SK-N-SH (cell line): ENCODE results near the gene ARHGEF26. TPM values are rescaled to one million over a fixed set of nuclear protein-coding genes. Genes with fewer than 3 reads are reported as not detected.

Experiments used
- CTCF ChIA-PET: fragments of 300-600, 350-600 bp; formaldehyde crosslinking; extraction: SDS; loops from one replicate; lab custom pipeline; 2021; lab: Yijun Ruan, JAX
- POLR2A ChIA-PET: fragments of 350-600 bp; sonication (Branson Sonifier 250); formaldehyde crosslinking; extraction: SDS; loops from one replicate; lab custom pipeline; 2020; ENCODE audit warnings: antibody characterized with exemption, inconsistent platforms; lab: Yijun Ruan, JAX
- DNase-seq: peaks from one replicate; pipeline ENCODE4 v3.0.0; 2012
- H2AFZ ChIP-seq: fragments of 200-600 bp; sonication (generic); 2 replicates; pipeline ENCODE4 v1.8.1; 2016; ENCODE audit warnings: antibody characterized with exemption, mild to moderate bottlenecking, low read depth
- H3F3A ChIP-seq: fragments of 200-600 bp; sonication (generic); replicated peaks from 2 replicates; pipeline ENCODE3; 2016; ENCODE audit warnings: antibody characterized with exemption, mild to moderate bottlenecking; ENCODE audit not compliant: insufficient read depth
- H3K27ac ChIP-seq, 2 experiments: fragments of 200-500 bp in 1 of 2; fragments of 200-600 bp in 1 of 2; sonication (Bioruptor generic) in 1 of 2; sonication (generic), shearing (Covaris generic) in 1 of 2; 2 replicates each; pipeline versions ENCODE4 v1.5.1 to v1.6.1; 2014 to 2016; ENCODE audit warnings: low read depth in 2 of 2, inconsistent platforms in 1 of 2, low read length in 1 of 2, mild to moderate bottlenecking in 1 of 2, mixed read lengths in 1 of 2
- H3K27me3 ChIP-seq: fragments of 200-600 bp; sonication (generic), shearing (Covaris generic); 2 replicates; pipeline ENCODE4 v1.6.1; 2016; ENCODE audit warnings: mixed run types; ENCODE audit not compliant: insufficient read depth
- H3K36me3 ChIP-seq, 2 experiments: fragments of 200-500 bp in 1 of 2; fragments of 200-600 bp in 1 of 2; sonication (Bioruptor generic) in 1 of 2; sonication (generic) in 1 of 2; replicated peaks in 1 of 2; 2 replicates each; pipeline versions ENCODE3 to v1.5.1; 2014 to 2016; ENCODE audit warnings: low read length in 1 of 2, mild to moderate bottlenecking in 1 of 2; ENCODE audit not compliant: insufficient read depth in 2 of 2, control insufficient read depth in 1 of 2
- H3K4me1 ChIP-seq, 2 experiments: fragments of 200-500 bp in 1 of 2; fragments of 200-600 bp in 1 of 2; sonication (Bioruptor generic) in 1 of 2; sonication (generic), shearing (Covaris generic) in 1 of 2; 2 replicates each; pipeline versions ENCODE4 v1.5.1 to v1.6.1; 2014 to 2016; ENCODE audit warnings: low read depth in 1 of 2, low read length in 1 of 2, mixed run types in 1 of 2; ENCODE audit not compliant: insufficient read depth in 2 of 2, control insufficient read depth in 1 of 2
- H3K4me2 ChIP-seq: fragments of 200-600 bp; sonication (generic), shearing (Covaris generic); 2 replicates; pipeline ENCODE4 v1.6.1; 2017; ENCODE audit warnings: mixed run types
- H3K4me3 ChIP-seq, 2 experiments: fragments of 200-500 bp in 1 of 2; fragments of 200-600 bp in 1 of 2; sonication (Bioruptor generic) in 1 of 2; sonication (generic), shearing (Covaris generic) in 1 of 2; 2 replicates each; pipeline versions ENCODE4 v1.5.1 to v1.8.1; 2014 to 2016; ENCODE audit warnings: low read depth in 2 of 2, inconsistent platforms in 1 of 2, low read length in 1 of 2, mild to moderate bottlenecking in 1 of 2, mixed read lengths in 1 of 2, moderate library complexity in 1 of 2
- H3K79me2 ChIP-seq: fragments of 200-600 bp; sonication (generic); 2 replicates; pipeline ENCODE4 v1.8.1; 2017; ENCODE audit warnings: mild to moderate bottlenecking; ENCODE audit not compliant: insufficient read depth
- H3K9ac ChIP-seq: fragments of 200-600 bp; sonication (generic); 2 replicates; pipeline ENCODE4 v1.6.1; 2017; ENCODE audit warnings: mixed run types
- H3K9me2 ChIP-seq: fragments of 200-600 bp; sonication (generic); 2 replicates; pipeline ENCODE4 v1.6.1; 2017; ENCODE audit warnings: mixed run types
- H3K9me3 ChIP-seq: fragments of 200-600 bp; sonication (generic); 2 replicates; pipeline ENCODE4 v1.6.1; 2017; ENCODE audit warnings: mixed run types, mild to moderate bottlenecking, moderate library complexity
- H4K20me1 ChIP-seq: fragments of 200-600 bp; sonication (generic); 2 replicates; pipeline ENCODE4 v1.6.1; 2017; ENCODE audit warnings: mild to moderate bottlenecking, mixed run types; ENCODE audit not compliant: insufficient read depth
- CHD2 ChIP-seq: fragments of 150-350 bp; IDR thresholded peaks from 2 replicates; pipeline ENCODE4 v1.6.1; 2018; ENCODE audit warnings: low read length; ENCODE audit not compliant: partially characterized antibody
- CTCF ChIP-seq: fragments of 200-600 bp; sonication (generic); IDR thresholded peaks from 2 replicates; pipeline ENCODE4 v1.6.1; 2017; ENCODE audit warnings: antibody characterized with exemption, mild to moderate bottlenecking, moderate library complexity
- ELF1 ChIP-seq: IDR thresholded peaks from 2 replicates; pipeline ENCODE4 v1.4.0; 2012
- EP300 ChIP-seq, 2 experiments: IDR thresholded peaks; 2 replicates each; pipeline versions ENCODE4 v1.4.0 to v1.6.1; 2012; ENCODE audit warnings: borderline replicate concordance in 1 of 2, low read depth in 1 of 2, low read length in 1 of 2
- FOXJ3 ChIP-seq: sonication (generic); formaldehyde crosslinking; IDR thresholded peaks from 2 replicates; pipeline ENCODE4 v1.5.1; 2020; ENCODE audit warnings: mild to moderate bottlenecking, missing genetic modification reagents
- GABPA ChIP-seq: IDR thresholded peaks from 2 replicates; pipeline ENCODE4 v1.4.0; 2012; ENCODE audit warnings: low read depth, mild to moderate bottlenecking
- JUND ChIP-seq: IDR thresholded peaks from 2 replicates; pipeline ENCODE4 v1.4.0; 2012
- MAX ChIP-seq: IDR thresholded peaks from 2 replicates; pipeline ENCODE4 v1.4.0; 2012; ENCODE audit warnings: low read depth
- MEF2A ChIP-seq: IDR thresholded peaks from 2 replicates; pipeline ENCODE4 v1.4.0; 2012; ENCODE audit warnings: low read depth, borderline replicate concordance
- MXI1 ChIP-seq: IDR thresholded peaks from 2 replicates; pipeline ENCODE4 v1.6.1; 2012; ENCODE audit warnings: mild to moderate bottlenecking, low read depth, low read length, improper control_type of control experiment
- NRF1 ChIP-seq: IDR thresholded peaks from 2 replicates; pipeline ENCODE4 v1.6.1; 2012; ENCODE audit warnings: low read depth, mild to moderate bottlenecking, low read length
- RAD21 ChIP-seq: IDR thresholded peaks from 2 replicates; pipeline ENCODE4 v1.6.1; 2012; ENCODE audit warnings: mild to moderate bottlenecking, low read length
- RCOR1 ChIP-seq: fragments of 150-350 bp; IDR thresholded peaks from 2 replicates; pipeline ENCODE4 v1.6.1; 2017; ENCODE audit warnings: antibody characterized with exemption, low read length
- RXRA ChIP-seq: IDR thresholded peaks from 2 replicates; pipeline ENCODE4 v1.4.0; 2012; ENCODE audit warnings: low read depth, mild to moderate bottlenecking, borderline replicate concordance
- SIN3A ChIP-seq: IDR thresholded peaks from 2 replicates; pipeline ENCODE4 v1.6.1; 2012; ENCODE audit warnings: low read depth, mild to moderate bottlenecking, low read length, moderate library complexity, borderline replicate concordance
- SMC3 ChIP-seq: IDR thresholded peaks from 2 replicates; pipeline ENCODE4 v1.6.1; 2012; ENCODE audit warnings: low read depth, low read length, improper control_type of control experiment
- TAF1 ChIP-seq: IDR thresholded peaks from 2 replicates; pipeline ENCODE4 v1.6.1; 2012; ENCODE audit warnings: low read depth, mild to moderate bottlenecking, low read length, moderate library complexity, borderline replicate concordance
- TEAD4 ChIP-seq: IDR thresholded peaks from 2 replicates; pipeline ENCODE4 v1.4.0; 2012; ENCODE audit warnings: mild to moderate bottlenecking, borderline replicate concordance; ENCODE audit not compliant: insufficient read depth
- WGBS: methylation state at CpG from one replicate; pipeline ENCODE4 v1.1.6; 2017; ENCODE audit warnings: low lambda C conversion rate; 5-methylcytosine and 5-hydroxymethylcytosine counted together
- polyA plus RNA-seq, 3 experiments: library from polyadenylated mRNA; depleted of rRNA; stranded (reverse); fragments of >200 nt; gene quantifications; 2 replicates each; pipeline ENCODE4 v1.2.3, GENCODE V29; 2012
- TF ChIP-seq, protein P1 (sequence below): fragments of 150-350 bp; IDR thresholded peaks from 2 replicates; pipeline ENCODE4 v1.6.1; 2016; ENCODE audit warnings: mild to moderate bottlenecking, low read depth, low read length
- TF ChIP-seq, protein P2 (sequence below): IDR thresholded peaks from 2 replicates; pipeline ENCODE4 v1.4.0; 2012; ENCODE audit warnings: low read depth, borderline replicate concordance
- TF ChIP-seq, protein P3 (sequence below): IDR thresholded peaks from 2 replicates; pipeline ENCODE4 v1.4.0; 2012; ENCODE audit warnings: low read depth, borderline replicate concordance

The ARHGEF26 gene
- polyA plus RNA-seq, 1 of the 3 experiments (the other 2 are of a cell fraction), result 1.2 TPM

GRCh38 chr3:154188437-154188836, 67.2 kb downstream of the ARHGEF26 start:
- POLR2A ChIA-PET, result no interaction called here
- 76% methylated on average over 3 of the region's 3 CpGs for WGBS
- no peak overlapping the region for H3K9ac ChIP-seq
- no peaks in the 10 kb centered on the region for H3F3A ChIP-seq
- CTCF ChIA-PET, result no interaction called here
- H3K9me2 ChIP-seq, result no peaks in the 10 kb centered on the region
- H3K36me3 ChIP-seq, result no peaks in the 10 kb centered on the region
- no peaks in the 10 kb centered on the region for H4K20me1 ChIP-seq
- no peak overlapping the region for H3K4me3 ChIP-seq
- H3K4me1 ChIP-seq, result peaks cover 0 to 2% of the 10 kb centered on the region in 2 experiments; a peak in 2 of 4 replicates
- no peak for TF ChIP-seq RAD21
- no peak for TF ChIP-seq JUND
- TF ChIP-seq, protein P1, sequence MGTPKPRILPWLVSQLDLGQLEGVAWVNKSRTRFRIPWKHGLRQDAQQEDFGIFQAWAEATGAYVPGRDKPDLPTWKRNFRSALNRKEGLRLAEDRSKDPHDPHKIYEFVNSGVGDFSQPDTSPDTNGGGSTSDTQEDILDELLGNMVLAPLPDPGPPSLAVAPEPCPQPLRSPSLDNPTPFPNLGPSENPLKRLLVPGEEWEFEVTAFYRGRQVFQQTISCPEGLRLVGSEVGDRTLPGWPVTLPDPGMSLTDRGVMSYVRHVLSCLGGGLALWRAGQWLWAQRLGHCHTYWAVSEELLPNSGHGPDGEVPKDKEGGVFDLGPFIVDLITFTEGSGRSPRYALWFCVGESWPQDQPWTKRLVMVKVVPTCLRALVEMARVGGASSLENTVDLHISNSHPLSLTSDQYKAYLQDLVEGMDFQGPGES, result no peak
- TF ChIP-seq, protein P2, sequence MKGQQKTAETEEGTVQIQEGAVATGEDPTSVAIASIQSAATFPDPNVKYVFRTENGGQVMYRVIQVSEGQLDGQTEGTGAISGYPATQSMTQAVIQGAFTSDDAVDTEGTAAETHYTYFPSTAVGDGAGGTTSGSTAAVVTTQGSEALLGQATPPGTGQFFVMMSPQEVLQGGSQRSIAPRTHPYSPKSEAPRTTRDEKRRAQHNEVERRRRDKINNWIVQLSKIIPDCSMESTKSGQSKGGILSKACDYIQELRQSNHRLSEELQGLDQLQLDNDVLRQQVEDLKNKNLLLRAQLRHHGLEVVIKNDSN, result no peak
- no peak for TF ChIP-seq MAX
- no peak for TF ChIP-seq GABPA
- no peak for TF ChIP-seq RCOR1
- TF ChIP-seq FOXJ3, result no peak
- TF ChIP-seq CTCF, result no peak
- TF ChIP-seq, all 33 proteins: peak for 0
- Histone ChIP-seq H2AFZ (no peak overlapping the region), H3K4me2 (no peak overlapping the region), H3K27me3 (no peaks in the 10 kb centered on the region), H3K79me2 (no peaks in the 10 kb centered on the region), H3K27ac (no peak overlapping the region), H3K9me3 (no peaks in the 10 kb centered on the region)
- no peak for DNase-seq

DNA sequence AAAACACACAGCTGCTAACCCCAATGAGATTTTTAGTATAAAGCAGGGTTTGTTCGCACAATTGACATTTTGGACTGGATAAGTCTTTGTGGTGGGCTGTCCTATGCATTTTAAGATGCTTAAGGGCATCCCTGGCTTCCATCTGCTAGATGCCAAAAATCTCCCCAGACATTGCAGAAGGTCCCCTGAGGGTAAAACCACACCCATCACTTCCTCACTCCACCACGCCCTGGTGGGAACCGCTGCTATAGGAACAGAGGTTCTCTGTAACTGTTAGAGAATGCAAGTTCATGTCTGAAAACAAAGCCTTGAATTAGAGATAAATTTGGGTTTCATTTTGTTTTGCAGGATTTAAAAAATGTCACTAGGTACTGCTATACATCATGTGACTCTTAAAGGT, 67.7 kb downstream of the ARHGEF26 start:
- WGBS, result 74% methylated on average over 3 of the region's 3 CpGs
- TF ChIP-seq MXI1, result no peak
- TF ChIP-seq FOXJ3, result no peak
- TF ChIP-seq RXRA, result no peak
- no peak for TF ChIP-seq RAD21
- TF ChIP-seq MEF2A, result no peak
- TF ChIP-seq TEAD4, result no peak
- TF ChIP-seq, protein P3, sequence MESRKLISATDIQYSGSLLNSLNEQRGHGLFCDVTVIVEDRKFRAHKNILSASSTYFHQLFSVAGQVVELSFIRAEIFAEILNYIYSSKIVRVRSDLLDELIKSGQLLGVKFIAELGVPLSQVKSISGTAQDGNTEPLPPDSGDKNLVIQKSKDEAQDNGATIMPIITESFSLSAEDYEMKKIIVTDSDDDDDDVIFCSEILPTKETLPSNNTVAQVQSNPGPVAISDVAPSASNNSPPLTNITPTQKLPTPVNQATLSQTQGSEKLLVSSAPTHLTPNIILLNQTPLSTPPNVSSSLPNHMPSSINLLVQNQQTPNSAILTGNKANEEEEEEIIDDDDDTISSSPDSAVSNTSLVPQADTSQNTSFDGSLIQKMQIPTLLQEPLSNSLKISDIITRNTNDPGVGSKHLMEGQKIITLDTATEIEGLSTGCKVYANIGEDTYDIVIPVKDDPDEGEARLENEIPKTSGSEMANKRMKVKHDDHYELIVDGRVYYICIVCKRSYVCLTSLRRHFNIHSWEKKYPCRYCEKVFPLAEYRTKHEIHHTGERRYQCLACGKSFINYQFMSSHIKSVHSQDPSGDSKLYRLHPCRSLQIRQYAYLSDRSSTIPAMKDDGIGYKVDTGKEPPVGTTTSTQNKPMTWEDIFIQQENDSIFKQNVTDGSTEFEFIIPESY, result no peak
- TF ChIP-seq CHD2, result no peak
- no peak for TF ChIP-seq EP300 (IDR thresholded peaks at IDR 0.05; ENCODE audit: borderline replicate concordance in 1 of 2, low read depth in 1 of 2, low read length in 1 of 2)
- no peak for TF ChIP-seq NRF1
- TF ChIP-seq SMC3, result no peak
- TF ChIP-seq SIN3A, result no peak
- TF ChIP-seq, protein P1, result no peak
- no peak for TF ChIP-seq RCOR1
- no peak for TF ChIP-seq TAF1
- no peak for TF ChIP-seq ELF1

More for the DNA sequence above, 67.7 kb downstream of the ARHGEF26 start:
- Histone ChIP-seq H3K4me2 (no peak overlapping the region), H3K79me2 (no peaks in the 10 kb centered on the region), H3K27me3 (no peaks in the 10 kb centered on the region), H3K9me2 (no peaks in the 10 kb centered on the region), H4K20me1 (no peaks in the 10 kb centered on the region), H3K9me3 (no peaks in the 10 kb centered on the region), H2AFZ (no peak overlapping the region), H3K4me3 (no peak overlapping the region), H3K4me1 (peaks cover 0 to 2% of the 10 kb centered on the region in 2 experiments; a peak in 2 of 4 replicates), H3K36me3 (no peaks in the 10 kb centered on the region), H3F3A (no peaks in the 10 kb centered on the region), H3K27ac (no peak overlapping the region), H3K9ac (no peak overlapping the region)
- no peak for DNase-seq
- ChIA-PET CTCF (interaction anchor here (1.0 kb wide), 1 partner anchor 64 kb away, joined by 3 read pairs; no protein-coding TSS in a partner anchor), POLR2A (no interaction called here)
